Small intestine (tissue), 7 donors: ENCODE results near the gene UCN3. TPM values are rescaled to one million over a fixed set of nuclear protein-coding genes. Genes with fewer than 3 reads are reported as not detected.
A peak's percentile ranks its signal among the peaks of the same experiment; 100 is the strongest.
"Not testable (repeated sequence)": the region's sequence is repeated elsewhere in the genome, so short reads cannot be mapped to it uniquely, and the experiment has no call there.

Experiments
- DNase-seq, 2 donors: peaks; one replicate each; pipeline versions ENCODE4 v3.0.0 to v3.0.0-alpha.2; 2013
- FAIRE-seq: peaks from 2 replicates; lab custom pipeline; 2012; peaks lifted over from hg19 to GRCh38; lab: Jason Lieb, UNC
- H3K27ac ChIP-seq, 3 donors: one replicate each; pipeline ENCODE4 v1.5.1; 2013; ENCODE audit warnings: low read length in 2 of 3, mild to moderate bottlenecking in 2 of 3, control low read depth in 1 of 3, inconsistent platforms in 1 of 3, low read depth in 1 of 3, moderate library complexity in 1 of 3
- H3K27me3 ChIP-seq, 3 donors: one replicate each; pipeline ENCODE4 v1.6.1; 2013; ENCODE audit warnings: low read length in 3 of 3, inconsistent platforms in 1 of 3; ENCODE audit not compliant: control insufficient read depth in 3 of 3, insufficient read depth in 3 of 3
- H3K36me3 ChIP-seq, 3 donors: one replicate each; pipeline ENCODE4 v1.6.1; 2013; ENCODE audit warnings: low read length in 3 of 3, inconsistent platforms in 1 of 3, low read depth in 1 of 3, mild to moderate bottlenecking in 1 of 3, moderate library complexity in 1 of 3; ENCODE audit not compliant: control insufficient read depth in 3 of 3, insufficient read depth in 2 of 3
- H3K4me1 ChIP-seq, 3 donors: one replicate each; pipeline ENCODE4 v1.6.1; 2013; ENCODE audit warnings: low read length in 2 of 3, inconsistent platforms in 1 of 3, low read depth in 1 of 3, mild to moderate bottlenecking in 1 of 3, moderate library complexity in 1 of 3; ENCODE audit not compliant: control insufficient read depth in 3 of 3, insufficient read depth in 2 of 3
- H3K4me3 ChIP-seq, 3 donors: one replicate each; pipeline ENCODE4 v1.5.1; 2013; ENCODE audit warnings: low read length in 3 of 3, control low read depth in 1 of 3, inconsistent platforms in 1 of 3, low read depth in 1 of 3, mild to moderate bottlenecking in 1 of 3, moderate library complexity in 1 of 3
- H3K9me3 ChIP-seq, 2 donors: one replicate each; pipeline ENCODE4 v1.6.1; 2013; ENCODE audit warnings: low read depth in 1 of 2, low read length in 1 of 2; ENCODE audit not compliant: control insufficient read depth in 2 of 2, insufficient read depth in 1 of 2
- WGBS, 3 donors: extraction: QIAGEN DNeasy Blood & Tissue Kit; methylation state at CpG; one replicate each; pipeline ENCODE4 v1.1.7; 2013; 5-methylcytosine and 5-hydroxymethylcytosine counted together
- polyA plus RNA-seq, 4 donors: library from polyadenylated mRNA; stranded (reverse) in 3 of 4; unstranded in 1 of 4; fragments of 200-250 nt in 3 of 4; fragments of 120-200 nt in 1 of 4; gene quantifications; one replicate each; pipeline versions ENCODE4 v1.2.1 to v1.2.3, GENCODE V29; 2013
- donor health status: healthy with polysubstance abuse.
- donor health status: control.
- donor health status: control.
- donor health status: Bipolar disorder and iron deficiency.
- donor health status: healthy.

Gene UCN3
- polyA plus RNA-seq, 4 donors = 1.9 to 5.8 (median 3.0) TPM

- Histone ChIP-seq H3K4me3 (peak within 1 kb of the TSS in 2 of 3 donors; percentile 28 to 55), H3K4me1 (peaks cover 0 to 4% (median 0%) of the 10 kb centered on the region in 3 donors), H3K27ac (peak within 1 kb of the TSS; percentile 53 to 78 (median 68)), H3K9me3 (no peaks in the 10 kb centered on the region), H3K27me3 (no peaks in the 10 kb centered on the region), H3K36me3 (peaks cover 0 to 5% (median 3%) of the 10 kb centered on the region in 3 donors)
- DNase-seq = peak; percentile 67 to 87
- 31 to 59% (median 42%) methylated on average over 8 of the region's 8 CpGs for WGBS, 3 donors
- no peak for FAIRE-seq
Observed at GRCh38 chr10:5404208-5405041, 39.7 kb downstream of the UCN3 start, which contains the start of gene TUBAL3. TSS of gene TUBAL3 (minus strand) at chr10:5404828. CDS start at chr10:5404792, 36 bp downstream.

- no peaks in the 10 kb centered on the region for H3K36me3 ChIP-seq
- FAIRE-seq (no peak), DNase-seq (no peak)
- WGBS, 3 donors = 60 to 70% (median 66%) methylated on average over 1 of the region's 1 CpG
- no peak overlapping the region for H3K27ac ChIP-seq
- peaks cover 0 to 4% (median 0%) of the 10 kb centered on the region in 3 donors for H3K27me3 ChIP-seq
- no peaks in the 10 kb centered on the region for H3K9me3 ChIP-seq
- no peak overlapping the region for H3K4me3 ChIP-seq
- H3K4me1 ChIP-seq = peaks cover 0 to 5% (median 0%) of the 10 kb centered on the region in 3 donors
Observed at GRCh38 chr10:5406918-5407317, 42.2 kb downstream of the UCN3 start.

GRCh38 chr10:5410787-5411186 is 46.0 kb downstream of the UCN3 start:
- not testable (repeated sequence) for H3K27ac ChIP-seq, H3K36me3 ChIP-seq, H3K9me3 ChIP-seq, FAIRE-seq, DNase-seq, H3K4me1 ChIP-seq, H3K27me3 ChIP-seq, H3K4me3 ChIP-seq

- Histone ChIP-seq H3K27ac (no peak overlapping the region), H3K9me3 (no peaks in the 10 kb centered on the region), H3K4me3 (peak overlapping the region in 2 of 3 donors; percentile 63 to 87), H3K4me1 (peaks cover 2 to 6% (median 5%) of the 10 kb centered on the region in 3 donors), H3K27me3 (peaks cover 0 to 4% (median 0%) of the 10 kb centered on the region in 3 donors), H3K36me3 (no peaks in the 10 kb centered on the region)
- DNase-seq (no peak), FAIRE-seq (no peak)
- WGBS, 3 donors = 23 to 33% (median 33%) methylated on average over 3 of the region's 3 CpGs
Observed at GRCh38 chr10:5411941-5412276, 47.1 kb downstream of the UCN3 start.

GRCh38 chr10:5412277-5412941 is 47.6 kb downstream of the UCN3 start, which contains the start of gene NET1:
TSS of gene NET1 (plus strand) at chr10:5412557. CDS start at chr10:5412693, 136 bp downstream.
- H3K36me3 ChIP-seq = no peaks in the 10 kb centered on the region
- no peak for FAIRE-seq
- H3K4me1 ChIP-seq = peaks cover 2 to 6% (median 5%) of the 10 kb centered on the region in 3 donors
- peak; percentile 90 to 95 for DNase-seq
- peak within 1 kb of the TSS; percentile 63 to 87 (median 69) for H3K4me3 ChIP-seq
- no peaks in the 10 kb centered on the region for H3K9me3 ChIP-seq
- peak within 1 kb of the TSS; percentile 24 to 52 (median 45) for H3K27ac ChIP-seq
- peaks cover 0 to 4% (median 0%) of the 10 kb centered on the region in 3 donors for H3K27me3 ChIP-seq
- WGBS, 3 donors = 0 to 1% (median 0%) methylated on average over 35 to 48 of the region's 48 CpGs

- DNase-seq (peak; percentile 45 to 55), FAIRE-seq (no peak)
- H3K27me3 ChIP-seq = peaks cover 0 to 4% (median 0%) of the 10 kb centered on the region in 3 donors
- WGBS, 3 donors = 5 to 18% (median 14%) methylated on average over 14 to 20 of the region's 20 CpGs
- H3K4me1 ChIP-seq = peaks cover 2 to 6% (median 5%) of the 10 kb centered on the region in 3 donors
- H3K36me3 ChIP-seq = no peaks in the 10 kb centered on the region
- H3K9me3 ChIP-seq = no peaks in the 10 kb centered on the region
- peak overlapping the region; percentile 63 to 87 (median 69) for H3K4me3 ChIP-seq
- H3K27ac ChIP-seq = peak overlapping the region; percentile 24 to 45 (median 25)
Observed at GRCh38 chr10:5413012-5413938, 48.5 kb downstream of the UCN3 start.

- Histone ChIP-seq H3K4me3 (no peak overlapping the region), H3K36me3 (no peaks in the 10 kb centered on the region), H3K27ac (no peak overlapping the region), H3K27me3 (no peaks in the 10 kb centered on the region), H3K9me3 (no peaks in the 10 kb centered on the region), H3K4me1 (peaks cover 2 to 5% (median 4%) of the 10 kb centered on the region in 3 donors)
- FAIRE-seq = no peak
- DNase-seq = no peak
- WGBS, 3 donors = 93 to 98% (median 93%) methylated on average over 11 of the region's 11 CpGs
Observed at GRCh38 chr10:5416981-5417380, 52.2 kb downstream of the UCN3 start.
